ENCODE measurements around the gene HERC4.
"Not testable (repeated sequence)": the region's sequence is repeated elsewhere in the genome, so short reads cannot be mapped to it uniquely, and the experiment has no call there.

DNA sequence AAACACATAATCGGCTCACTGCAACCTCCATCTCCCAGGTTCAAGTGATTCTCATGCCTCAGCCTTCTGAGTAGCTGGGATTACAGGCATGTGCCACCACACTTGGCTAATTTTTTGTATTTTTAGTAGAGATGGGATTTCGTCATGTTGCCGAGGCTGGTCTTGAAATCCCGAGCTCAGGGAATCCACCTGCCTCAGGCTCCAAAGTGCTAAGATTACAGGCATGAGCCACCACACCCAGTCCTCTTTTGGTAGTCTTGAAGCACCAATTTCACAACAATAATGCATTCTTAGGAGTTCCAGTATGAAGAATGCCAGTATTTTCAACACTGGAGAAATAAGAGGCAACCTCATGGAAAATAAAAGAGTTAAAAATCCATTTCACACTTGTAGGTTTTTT lies 109.0 kb downstream of the HERC4 start:
- not testable (repeated sequence) for TF ChIP-seq CTCF, EZH2 (IDR thresholded peaks at IDR 0.05)

All from neural progenitor cell (in vitro differentiated cells).